Activated T-helper 2 cell treated with anti-CD3 and anti-CD28 coated beads, Interferon-gamma antibody, Interleukin-2, Interleukin-4, amounts not matched to agents 10 μg/mL and 5 μg/mL and 100 μg/mL, durations not matched to agents 14 hours and 24 hours and 36 hours (primary cell): Measurements from ENCODE around the gene PHOSPHO1. TPM values are rescaled to one million over a fixed set of nuclear protein-coding genes. Genes with fewer than 3 reads are reported as not detected.
A peak's percentile ranks its signal among the peaks of the same experiment; 100 is the strongest.
"Not testable (repeated sequence)": the region's sequence is repeated elsewhere in the genome, so short reads cannot be mapped to it uniquely, and the experiment has no call there.

ENCODE experiments used
- DNase-seq: peaks from one replicate; pipeline ENCODE4 v3.0.0; 2021; ENCODE audit warnings: low spot score
- H3K27ac Mint-ChIP-seq: one replicate; pipeline ENCODE4 v1.8.0; 2021; ENCODE audit warnings: mixed read lengths
- H3K27me3 Mint-ChIP-seq: one replicate; pipeline ENCODE4 v1.8.0; 2021; ENCODE audit warnings: low read depth, mixed read lengths
- H3K36me3 Mint-ChIP-seq: one replicate; pipeline ENCODE4 v1.8.0; 2021; ENCODE audit warnings: low read depth, mixed read lengths
- H3K4me1 Mint-ChIP-seq: one replicate; pipeline ENCODE4 v1.8.0; 2021; ENCODE audit warnings: low read depth, mixed read lengths
- H3K4me3 Mint-ChIP-seq: one replicate; pipeline ENCODE4 v1.8.0; 2021; ENCODE audit warnings: low read depth, mild to moderate bottlenecking, moderate library complexity, mixed read lengths
- H3K9me3 Mint-ChIP-seq: one replicate; pipeline ENCODE4 v1.8.0; 2021; ENCODE audit warnings: mixed read lengths
- intact Hi-C: fragments of 100-400 bp; cut with micrococcal nuclease; formaldehyde crosslinking; loops from one replicate; pipeline ENCODE4 v1.15.1; 2023
- total RNA-seq: library from RNA; stranded (reverse); gene quantifications from 2 replicates; pipeline ENCODE4 v1.2.3, GENCODE V29; 2022

PHOSPHO1 gene
- not detected in 2 replicates for total RNA-seq

- H3K27me3 Mint-ChIP-seq = peaks cover 33% of the 10 kb centered on the region
- no peak within 1 kb of the TSS for H3K27ac Mint-ChIP-seq
- H3K4me1 Mint-ChIP-seq = peaks cover 12% of the 10 kb centered on the region
- intact Hi-C loops = loop anchor here (2.0 kb wide), 1 partner anchor 30 kb away; no protein-coding TSS in a partner anchor
- H3K36me3 Mint-ChIP-seq = no peaks in the 10 kb centered on the region
- H3K4me3 Mint-ChIP-seq = peak within 1 kb of the TSS; percentile 78
- H3K9me3 Mint-ChIP-seq = no peaks in the 10 kb centered on the region
- DNase-seq = peak; percentile 83
These were observed at the start of gene PHOSPHO1 for GRCh38 chr17:49230636-49231562. Gene PHOSPHO1 (minus strand): TSS chr17:49230787. CDS start chr17:49226691, 4,096 bp downstream.

GRCh38 chr17:49280061-49280460 lies 49.5 kb upstream of the PHOSPHO1 start:
- intact Hi-C loops = no loop called here
- no peaks in the 10 kb centered on the region for H3K36me3 Mint-ChIP-seq
- no peaks in the 10 kb centered on the region for H3K9me3 Mint-ChIP-seq
- peaks cover 7% of the 10 kb centered on the region for H3K27me3 Mint-ChIP-seq
- no peaks in the 10 kb centered on the region for H3K4me1 Mint-ChIP-seq
- no peak for DNase-seq
- H3K27ac Mint-ChIP-seq = no peak overlapping the region
- no peak overlapping the region for H3K4me3 Mint-ChIP-seq

DNA sequence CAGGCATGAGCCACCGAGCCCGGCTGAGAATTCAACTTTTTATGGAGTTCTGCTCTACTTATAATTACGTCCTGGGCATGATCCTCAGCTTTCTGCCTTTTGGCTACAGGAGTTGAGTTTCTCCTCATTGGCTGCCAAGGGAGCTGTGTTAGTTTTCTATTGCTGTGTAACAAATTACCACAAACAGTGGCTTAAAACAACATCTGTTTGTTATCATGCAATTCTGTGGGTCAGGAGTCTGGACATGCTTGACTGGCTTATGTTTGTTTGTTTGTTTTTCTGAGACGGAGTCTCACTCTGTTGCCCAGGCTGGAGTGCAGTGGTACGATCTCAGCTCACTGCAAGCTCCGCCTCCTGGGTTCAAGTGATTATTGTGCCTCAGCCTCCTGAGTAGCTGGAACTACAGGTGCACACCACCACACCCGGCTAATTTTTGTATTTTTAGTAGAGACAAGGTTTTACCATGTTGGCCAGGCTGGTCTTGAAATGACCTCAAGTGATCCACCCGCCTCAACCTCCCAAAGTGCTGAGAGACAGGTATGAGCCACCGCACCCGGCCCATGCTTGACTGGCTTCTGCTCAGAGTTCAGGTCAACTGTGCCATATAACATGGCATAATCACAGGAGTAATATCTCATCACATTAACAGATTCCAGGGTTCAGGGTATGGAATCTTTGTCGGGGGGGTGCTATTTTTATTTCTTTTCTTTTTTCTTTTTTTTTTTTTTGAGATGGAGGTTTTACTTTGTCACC lies 48.9 kb upstream of the PHOSPHO1 start:
- H3K27me3 Mint-ChIP-seq, intact Hi-C loops, H3K9me3 Mint-ChIP-seq, H3K4me1 Mint-ChIP-seq, DNase-seq, H3K4me3 Mint-ChIP-seq, H3K27ac Mint-ChIP-seq, H3K36me3 Mint-ChIP-seq: not testable (repeated sequence)

- DNase-seq = no peak
- no peaks in the 10 kb centered on the region for H3K9me3 Mint-ChIP-seq
- H3K27me3 Mint-ChIP-seq = peaks cover 5% of the 10 kb centered on the region
- H3K4me1 Mint-ChIP-seq = no peaks in the 10 kb centered on the region
- intact Hi-C loops = no loop called here
- no peak overlapping the region for H3K4me3 Mint-ChIP-seq
- no peaks in the 10 kb centered on the region for H3K36me3 Mint-ChIP-seq
- no peak overlapping the region for H3K27ac Mint-ChIP-seq
These were observed 47.5 kb upstream of the PHOSPHO1 start for GRCh38 chr17:49278076-49278475.

- Mint-ChIP-seq H3K27me3 (peaks cover 5% of the 10 kb centered on the region), H3K36me3 (no peaks in the 10 kb centered on the region), H3K4me3 (no peak overlapping the region), H3K9me3 (no peaks in the 10 kb centered on the region), H3K27ac (no peak overlapping the region), H3K4me1 (no peaks in the 10 kb centered on the region)
- DNase-seq = no peak
- intact Hi-C loops = no loop called here
These were observed 47.1 kb upstream of the PHOSPHO1 start for GRCh38 chr17:49277638-49278037.

DNA sequence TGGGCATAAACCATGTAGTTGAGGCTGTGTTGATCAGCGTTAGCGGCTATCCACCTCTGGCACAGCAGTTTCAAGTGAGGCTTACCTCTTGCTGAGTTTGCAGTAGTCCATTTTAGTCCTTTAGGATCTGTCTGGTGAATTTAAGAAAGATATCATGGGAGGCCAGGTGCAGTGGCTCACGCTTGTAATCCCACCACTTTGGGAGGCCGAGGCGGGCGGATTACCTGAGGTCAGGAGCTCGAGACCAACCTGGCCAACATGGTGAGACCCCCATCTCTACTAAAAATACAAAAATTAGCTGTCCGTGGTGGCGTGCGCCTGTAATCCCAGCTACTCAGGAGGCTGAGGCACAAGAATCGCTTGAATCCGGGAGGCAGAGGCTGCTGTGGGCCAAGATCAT lies 45.4 kb upstream of the PHOSPHO1 start:
- intact Hi-C loops, DNase-seq, H3K9me3 Mint-ChIP-seq, H3K27me3 Mint-ChIP-seq, H3K4me1 Mint-ChIP-seq, H3K27ac Mint-ChIP-seq, H3K4me3 Mint-ChIP-seq, H3K36me3 Mint-ChIP-seq: not testable (repeated sequence)

GRCh38 chr17:49269356-49269755 lies 38.8 kb upstream of the PHOSPHO1 start:
- Mint-ChIP-seq H3K4me1 (no peaks in the 10 kb centered on the region), H3K27ac (no peak overlapping the region), H3K27me3 (no peaks in the 10 kb centered on the region), H3K36me3 (no peaks in the 10 kb centered on the region), H3K4me3 (no peak overlapping the region), H3K9me3 (no peaks in the 10 kb centered on the region)
- intact Hi-C loops = no loop called here
- DNase-seq = no peak

GRCh38 chr17:49267912-49268311 lies 37.3 kb upstream of the PHOSPHO1 start:
- Mint-ChIP-seq H3K4me3 (no peak overlapping the region), H3K4me1 (no peaks in the 10 kb centered on the region), H3K9me3 (no peaks in the 10 kb centered on the region), H3K36me3 (no peaks in the 10 kb centered on the region), H3K27me3 (peaks cover 5% of the 10 kb centered on the region), H3K27ac (no peak overlapping the region)
- no peak for DNase-seq
- intact Hi-C loops = no loop called here

GRCh38 chr17:49266233-49266632 lies 35.6 kb upstream of the PHOSPHO1 start:
- H3K4me3 Mint-ChIP-seq = no peak overlapping the region
- no peaks in the 10 kb centered on the region for H3K36me3 Mint-ChIP-seq
- H3K27me3 Mint-ChIP-seq = peaks cover 6% of the 10 kb centered on the region
- intact Hi-C loops = no loop called here
- no peak overlapping the region for H3K27ac Mint-ChIP-seq
- DNase-seq = no peak
- H3K9me3 Mint-ChIP-seq = no peaks in the 10 kb centered on the region
- H3K4me1 Mint-ChIP-seq = peaks cover 1% of the 10 kb centered on the region

- intact Hi-C loops = loop anchor here (2.0 kb wide), 1 partner anchor 31 kb away; the partner anchor contains the start of gene PHOSPHO1
These were observed 31.0 kb upstream of the PHOSPHO1 start for GRCh38 chr17:49261540-49261939.

DNA sequence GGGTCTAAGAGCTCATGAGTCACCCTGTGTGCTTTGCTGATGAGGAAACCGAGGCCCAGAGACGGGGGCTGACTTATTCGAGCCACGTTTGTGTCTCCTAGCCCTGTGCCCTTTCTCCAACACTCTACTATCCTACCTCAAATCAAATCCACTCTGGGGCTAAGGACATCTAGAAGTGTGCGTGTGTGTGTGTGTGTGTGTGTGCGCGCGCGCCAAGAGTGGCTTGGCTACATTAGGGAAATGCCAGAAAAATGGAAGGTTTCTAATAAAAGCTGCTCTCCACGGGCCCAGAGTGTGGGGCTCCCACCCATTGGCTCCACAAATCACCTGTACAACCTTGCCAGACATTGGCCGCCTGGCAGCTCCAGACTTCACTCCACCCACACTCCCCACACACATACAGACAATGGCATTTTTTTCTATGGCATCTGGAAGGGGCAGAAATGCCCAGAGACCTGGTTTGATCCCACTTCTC lies 30.3 kb upstream of the PHOSPHO1 start:
- intact Hi-C loops = loop anchor here (2.0 kb wide), 1 partner anchor 30 kb away; the partner anchor contains the start of gene PHOSPHO1
- H3K36me3 Mint-ChIP-seq = no peaks in the 10 kb centered on the region
- DNase-seq = peak; percentile 13
- H3K9me3 Mint-ChIP-seq = no peaks in the 10 kb centered on the region
- H3K4me3 Mint-ChIP-seq = peak overlapping the region; percentile 75
- H3K27me3 Mint-ChIP-seq = peaks cover 15% of the 10 kb centered on the region
- H3K4me1 Mint-ChIP-seq = peaks cover 11% of the 10 kb centered on the region
- peak overlapping the region; percentile 33 for H3K27ac Mint-ChIP-seq

More at GRCh38 chr17:49261540-49261939, 31.0 kb upstream of the PHOSPHO1 start:
- H3K36me3 Mint-ChIP-seq, DNase-seq, H3K9me3 Mint-ChIP-seq, H3K27ac Mint-ChIP-seq, H3K4me3 Mint-ChIP-seq: not testable (repeated sequence)
- Mint-ChIP-seq H3K27me3 (peaks cover 15% of the 10 kb centered on the region), H3K4me1 (peaks cover 11% of the 10 kb centered on the region)

- Mint-ChIP-seq H3K4me3 (peak overlapping the region; percentile 81), H3K9me3 (no peaks in the 10 kb centered on the region), H3K36me3 (no peaks in the 10 kb centered on the region), H3K27ac (peak overlapping the region; percentile 60), H3K27me3 (peaks cover 17% of the 10 kb centered on the region), H3K4me1 (peaks cover 11% of the 10 kb centered on the region)
- peak; percentile 24 for DNase-seq
- intact Hi-C loops = loop anchor here (2.0 kb wide), 1 partner anchor 29 kb away; the partner anchor contains the start of gene PHOSPHO1
These were observed 29.6 kb upstream of the PHOSPHO1 start for GRCh38 chr17:49260011-49260816.
